Measurements from ENCODE around the gene MIEF2. TPM values are rescaled to one million over a fixed set of nuclear protein-coding genes. Genes with fewer than 3 reads are reported as not detected.

The MIEF2 gene
- total and polyA plus RNA-seq, 2 donors from 2014 or later: 19.3 to 25.3 TPM

DNA sequence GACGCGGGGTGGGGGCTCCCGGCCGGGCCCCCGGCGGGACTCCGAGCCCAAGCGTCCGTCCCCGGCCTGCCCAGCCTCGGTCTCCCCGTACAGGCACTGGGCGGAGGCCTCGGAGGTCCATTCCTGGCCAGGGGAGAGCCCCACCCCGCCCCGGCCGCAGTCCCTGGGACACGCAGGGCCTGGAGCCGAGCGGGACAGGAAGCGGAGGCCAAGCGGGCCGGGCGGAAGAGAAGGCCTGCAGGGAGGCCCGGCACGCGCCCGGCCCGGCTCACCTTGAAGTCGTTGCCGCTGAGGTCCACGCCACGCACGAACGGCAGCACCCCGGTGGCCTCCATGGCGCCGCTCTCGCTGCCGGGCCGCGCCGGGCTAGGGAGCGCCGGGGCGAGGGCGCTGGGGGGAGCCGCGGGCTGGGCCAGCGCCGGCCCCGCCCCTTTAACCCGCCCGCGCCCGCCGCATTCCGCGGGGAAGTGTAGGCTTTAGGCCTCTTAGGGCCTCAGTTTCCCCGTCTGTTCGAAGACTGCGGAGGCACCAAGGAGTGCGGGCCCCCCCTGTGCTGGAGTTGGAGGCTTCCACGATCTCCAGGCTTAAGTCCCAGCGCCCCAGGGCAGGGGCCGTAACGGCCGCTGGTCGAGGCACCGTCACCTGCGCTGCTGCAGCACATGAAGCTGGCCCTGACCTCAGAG is 2.0 kb upstream of the MIEF2 start, which contains the start of gene FLII:
Gene FLII, minus strand, starts transcription at position 383 of the 683 bp plus-strand sequence. Its CDS starts 48 bp downstream, at position 335.
- Histone ChIP-seq H3K27me3 (ENCODE audit: control insufficient read depth, insufficient read depth, low read length) (no peaks in the 10 kb centered on the region), H3K4me3 (ENCODE audit: low read length in 3 of 3) (peak within 1 kb of the TSS; percentile 83 to 93 (median 90)), H3K9me3 (ENCODE audit: control insufficient read depth in 2 of 3, insufficient read depth in 1 of 3, low read length in 3 of 3) (no peaks in the 10 kb centered on the region), H3K4me1 (ENCODE audit: control insufficient read depth in 2 of 3, insufficient read depth in 2 of 3, low read depth in 1 of 3, low read length in 3 of 3) (peaks cover 0 to 43% (median 23%) of the 10 kb centered on the region in 3 donors), H3K9ac (ENCODE audit: low read length in 3 of 3) (peak within 1 kb of the TSS; percentile 54 to 97 (median 71)), H3K36me3 (ENCODE audit: control insufficient read depth in 2 of 3, insufficient read depth in 3 of 3, low read length in 3 of 3) (peaks cover 3 to 13% (median 10%) of the 10 kb centered on the region in 3 donors), H3K27ac (ENCODE audit: low read depth in 2 of 2, low read length in 2 of 2) (peak within 1 kb of the TSS; percentile 94 to 95)
- intact Hi-C loops (cut with DNase I): no loop called here
- no peak for TF ChIP-seq CTCF (IDR thresholded peaks at IDR 0.05; ENCODE audit: borderline replicate concordance, extremely low read depth, insufficient read depth)
- DNase-seq: peak; percentile 43 to 87 (median 68)
- no peak for FAIRE-seq

DNA sequence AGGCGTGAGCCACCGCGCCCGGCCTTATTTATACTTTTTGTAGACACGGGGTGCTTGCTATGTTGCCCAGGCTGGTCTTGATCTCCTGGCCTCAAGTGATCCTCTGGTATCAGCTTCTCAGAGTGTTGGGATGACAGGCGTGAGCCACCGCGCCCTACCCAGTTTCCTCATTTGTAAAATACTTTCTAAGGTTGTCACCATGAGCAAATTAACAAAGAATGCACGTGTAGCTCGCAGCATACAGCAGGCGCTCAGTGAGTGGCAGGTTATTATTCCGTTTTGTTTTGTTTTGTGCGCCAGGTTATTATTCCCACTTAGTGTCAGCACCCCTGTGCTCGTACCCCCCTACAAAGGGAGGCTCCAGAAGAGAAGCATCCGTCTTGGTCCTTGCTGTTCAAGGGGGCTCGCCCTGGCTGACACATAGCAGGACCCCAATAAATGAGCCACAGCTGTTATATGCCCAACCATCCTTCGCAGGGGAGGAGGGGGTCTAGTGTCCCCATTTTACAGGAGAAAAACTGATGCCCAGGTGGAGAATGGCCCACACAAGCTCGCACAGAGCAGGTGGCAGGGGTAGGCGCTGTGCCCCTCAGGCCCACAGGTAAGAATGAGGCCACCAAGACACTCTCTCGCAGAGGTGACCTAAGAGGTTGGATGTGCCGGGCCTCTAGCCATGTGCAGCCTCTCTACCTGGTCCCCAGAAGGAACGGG is 686 bp upstream of the MIEF2 start:
- Histone ChIP-seq H3K27ac (ENCODE audit: low read depth in 2 of 2, low read length in 2 of 2) (peak overlapping the region; percentile 72 to 96), H3K9ac (ENCODE audit: low read length in 3 of 3) (peak overlapping the region in 2 of 3 donors; percentile 54 to 69), H3K36me3 (ENCODE audit: control insufficient read depth in 2 of 3, insufficient read depth in 3 of 3, low read length in 3 of 3) (peaks cover 3 to 18% (median 10%) of the 10 kb centered on the region in 3 donors), H3K9me3 (ENCODE audit: control insufficient read depth in 2 of 3, insufficient read depth in 1 of 3, low read length in 3 of 3) (no peaks in the 10 kb centered on the region), H3K4me1 (ENCODE audit: control insufficient read depth in 2 of 3, insufficient read depth in 2 of 3, low read depth in 1 of 3, low read length in 3 of 3) (peaks cover 0 to 43% (median 23%) of the 10 kb centered on the region in 3 donors), H3K27me3 (ENCODE audit: control insufficient read depth, insufficient read depth, low read length) (no peaks in the 10 kb centered on the region), H3K4me3 (ENCODE audit: low read length in 3 of 3) (peak overlapping the region; percentile 63 to 92 (median 79))
- TF ChIP-seq CTCF (IDR thresholded peaks at IDR 0.05; ENCODE audit: borderline replicate concordance, extremely low read depth, insufficient read depth): no peak
- FAIRE-seq (no peak), DNase-seq (no peak)
- intact Hi-C loops (cut with DNase I): no loop called here

DNA sequence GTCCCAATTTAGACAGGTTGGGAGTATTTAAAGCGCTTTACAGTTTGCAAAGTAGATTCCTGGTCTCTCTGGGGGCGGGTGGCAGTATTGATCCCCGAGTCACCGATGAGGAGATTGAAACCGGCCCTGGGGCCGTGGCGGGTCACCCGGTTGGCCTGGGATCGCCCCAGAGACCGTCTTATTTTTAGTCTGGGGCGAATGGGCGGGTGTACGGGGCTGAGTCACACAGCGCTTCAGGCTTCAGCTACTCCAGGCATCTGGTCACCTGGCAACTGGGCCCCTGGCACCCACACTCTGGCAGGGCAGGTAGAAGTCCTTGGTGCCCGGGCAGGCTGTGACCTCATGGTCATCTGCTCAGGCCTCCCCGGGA is 669 bp downstream of the MIEF2 start:
- intact Hi-C loops (cut with DNase I): no loop called here
- DNase-seq (peak; percentile 63 to 95 (median 71)), FAIRE-seq (no peak)
- Histone ChIP-seq H3K4me3 (ENCODE audit: low read length in 3 of 3) (peak overlapping the region; percentile 63 to 92 (median 79)), H3K36me3 (ENCODE audit: control insufficient read depth in 2 of 3, insufficient read depth in 3 of 3, low read length in 3 of 3) (peaks cover 2 to 28% (median 9%) of the 10 kb centered on the region in 3 donors), H3K27me3 (ENCODE audit: control insufficient read depth, insufficient read depth, low read length) (no peaks in the 10 kb centered on the region), H3K4me1 (ENCODE audit: control insufficient read depth in 2 of 3, insufficient read depth in 2 of 3, low read depth in 1 of 3, low read length in 3 of 3) (peaks cover 0 to 40% (median 23%) of the 10 kb centered on the region in 3 donors), H3K27ac (ENCODE audit: low read depth in 2 of 2, low read length in 2 of 2) (peak overlapping the region; percentile 96 to 97), H3K9me3 (ENCODE audit: control insufficient read depth in 2 of 3, insufficient read depth in 1 of 3, low read length in 3 of 3) (no peaks in the 10 kb centered on the region), H3K9ac (ENCODE audit: low read length in 3 of 3) (peak overlapping the region; percentile 45 to 99 (median 78))
- TF ChIP-seq CTCF (IDR thresholded peaks at IDR 0.05; ENCODE audit: borderline replicate concordance, extremely low read depth, insufficient read depth): no peak

Data from kidney (tissue), 14 donors.